ENCODE results near the gene RBM22. TPM values are rescaled to one million over a fixed set of nuclear protein-coding genes. Genes with fewer than 3 reads are reported as not detected.
A peak's percentile ranks its signal among the peaks of the same experiment; 100 is the strongest.

Gene RBM22
- total and polyA plus RNA-seq, 4 donors = 16.8 to 46.9 (median 40.9) TPM

DNA sequence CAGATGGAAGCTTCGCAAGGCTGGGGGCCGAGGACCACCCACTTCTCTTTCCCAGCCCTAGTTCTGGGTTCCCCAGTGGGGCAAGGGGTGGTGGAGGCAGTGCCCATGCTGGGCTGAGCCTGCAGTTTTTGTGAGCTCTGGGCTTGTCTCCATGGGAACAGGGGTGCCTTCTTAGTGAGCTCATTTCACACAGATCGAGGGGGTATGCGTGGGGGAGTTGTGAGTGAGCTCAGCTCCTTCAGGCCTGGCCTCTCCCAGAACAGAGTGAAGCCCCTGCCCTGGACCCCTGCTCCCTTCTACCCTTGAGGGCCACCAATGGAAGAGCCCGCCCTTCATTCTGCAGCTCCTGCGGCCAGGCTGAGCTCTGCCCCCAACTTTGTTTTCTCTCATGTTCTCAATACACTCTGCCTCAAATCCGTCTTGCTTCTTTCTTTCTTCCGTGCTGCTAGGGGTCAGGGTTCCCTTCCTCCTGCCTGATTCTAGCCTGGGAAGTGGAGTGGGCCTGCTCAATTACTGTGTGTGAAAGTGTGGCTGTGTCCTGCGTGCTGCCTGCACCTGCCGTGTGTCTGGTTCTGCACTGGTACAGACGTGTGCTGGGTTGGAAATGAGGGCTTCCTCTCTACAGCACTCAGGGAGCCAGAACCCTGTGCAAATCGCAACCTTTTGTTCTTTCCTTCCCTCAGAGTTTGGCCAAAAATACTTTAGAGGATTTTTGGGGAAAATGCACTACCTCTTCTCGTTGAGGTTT lies 48.8 kb downstream of the RBM22 start:
- 22 to 24% methylated on average over 13 of the region's 13 CpGs for WGBS, 2 donors
- Histone ChIP-seq H3K9me3 (ENCODE audit: control insufficient read depth, low read length) (no peaks in the 10 kb centered on the region), H3K36me3 (ENCODE audit: control insufficient read depth in 1 of 2, insufficient read depth in 2 of 2, low read length in 1 of 2) (peaks cover 0 to 7% of the 10 kb centered on the region in 2 donors), H3K4me3 (ENCODE audit: low read length in 2 of 2) (no peak overlapping the region), H3K27me3 (ENCODE audit: control insufficient read depth in 1 of 2, insufficient read depth in 2 of 2, low read length in 1 of 2) (no peaks in the 10 kb centered on the region), H3K27ac (ENCODE audit: low read depth in 1 of 2, low read length in 2 of 2) (peak overlapping the region in 1 of 2 donors; percentile 60), H3K4me1 (ENCODE audit: control insufficient read depth in 1 of 2, insufficient read depth in 2 of 2, low read length in 2 of 2) (peaks cover 0 to 4% of the 10 kb centered on the region in 2 donors)
- intact Hi-C loops (cut with DNase I) = loop anchor here in 1 of 2 donors (10.0 kb wide), 1 partner anchor 187 kb away; no protein-coding TSS in a partner anchor
- DNase-seq (peak in 1 of 2 donors; percentile 36), ATAC-seq (ENCODE audit: low FRiP score) (no peak)

DNA sequence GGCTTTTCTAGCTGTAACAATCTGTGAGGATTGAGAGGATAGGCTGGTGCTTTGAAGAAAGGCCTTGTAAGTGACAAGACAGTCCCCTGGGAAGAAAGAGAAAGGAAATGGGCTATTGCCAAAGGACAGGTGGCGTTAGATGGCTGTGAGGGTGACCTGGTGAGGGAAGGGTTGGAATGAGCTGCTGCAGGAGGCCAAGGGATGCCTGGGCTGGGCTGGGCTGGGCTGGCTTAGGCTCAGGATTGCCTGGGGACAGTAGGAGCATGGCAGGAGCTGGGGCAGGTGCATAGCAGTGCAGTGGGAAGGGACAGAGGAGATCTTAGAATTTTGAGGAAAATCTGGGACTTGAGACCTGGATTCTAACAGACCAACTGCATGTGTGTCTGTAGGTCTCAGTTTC lies 49.5 kb downstream of the RBM22 start:
- WGBS, 2 donors = 13 to 15% methylated on average over 1 of the region's 1 CpG
- Histone ChIP-seq H3K9me3 (ENCODE audit: control insufficient read depth, low read length) (no peaks in the 10 kb centered on the region), H3K4me3 (ENCODE audit: low read length in 2 of 2) (no peak overlapping the region), H3K27me3 (ENCODE audit: control insufficient read depth in 1 of 2, insufficient read depth in 2 of 2, low read length in 1 of 2) (no peaks in the 10 kb centered on the region), H3K27ac (ENCODE audit: low read depth in 1 of 2, low read length in 2 of 2) (peak overlapping the region in 1 of 2 donors; percentile 60), H3K4me1 (ENCODE audit: control insufficient read depth in 1 of 2, insufficient read depth in 2 of 2, low read length in 2 of 2) (peaks cover 0 to 4% of the 10 kb centered on the region in 2 donors), H3K36me3 (ENCODE audit: control insufficient read depth in 1 of 2, insufficient read depth in 2 of 2, low read length in 1 of 2) (peaks cover 0 to 7% of the 10 kb centered on the region in 2 donors)
- ATAC-seq (ENCODE audit: low FRiP score) (no peak), DNase-seq (peak in 1 of 2 donors; percentile 13)
- intact Hi-C loops (cut with DNase I) = loop anchor here in 1 of 2 donors (10.0 kb wide), 1 partner anchor 187 kb away; no protein-coding TSS in a partner anchor

DNA sequence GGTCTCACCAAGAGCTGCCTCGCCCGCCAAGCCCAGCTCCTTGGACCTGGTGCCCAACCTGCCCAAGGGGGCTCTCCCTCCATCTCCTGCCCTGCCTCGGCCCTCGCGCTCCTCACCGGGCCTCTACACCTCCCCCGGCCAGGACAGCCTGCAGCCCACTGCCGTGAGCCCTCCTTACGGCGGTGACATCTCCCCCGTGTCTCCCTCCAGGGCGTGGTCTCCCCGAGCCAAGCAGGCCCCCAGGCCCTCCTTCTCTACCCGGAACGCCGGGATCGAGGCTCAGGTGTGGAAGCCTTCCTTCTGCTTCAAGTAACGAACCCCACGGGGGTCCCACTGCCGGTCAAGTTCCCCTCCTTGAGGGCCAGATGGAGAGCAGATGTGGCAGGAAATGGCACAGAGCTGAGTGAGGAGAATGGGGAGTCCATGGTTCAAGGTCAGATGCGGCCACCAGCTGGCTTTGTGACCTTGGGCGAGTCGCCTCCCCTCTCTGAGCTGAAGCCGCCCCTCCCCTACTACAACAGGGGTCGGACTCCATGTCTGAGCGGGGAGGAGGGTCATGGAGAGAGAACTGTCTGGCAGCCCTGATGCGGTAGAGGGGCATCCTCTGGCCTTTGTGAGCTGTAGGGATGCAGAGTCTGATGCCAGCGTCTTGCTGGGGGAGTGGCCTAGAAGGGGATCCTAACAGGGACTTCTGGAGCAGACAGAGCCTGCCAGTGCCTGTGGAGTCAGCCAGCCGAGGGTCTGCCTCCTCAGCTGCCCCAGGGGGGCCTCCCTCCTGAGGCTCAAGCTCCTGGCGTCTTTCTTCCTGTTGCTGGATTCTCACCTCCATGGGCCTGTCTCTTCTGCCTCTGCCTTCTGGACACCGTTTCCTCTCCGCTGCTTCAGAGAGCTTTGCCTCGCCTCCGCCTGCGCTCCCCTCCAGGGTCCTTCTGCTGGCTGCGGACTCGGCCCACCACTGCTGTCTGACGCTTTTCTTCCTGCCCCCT lies 50.5 kb downstream of the RBM22 start:
- Histone ChIP-seq H3K36me3 (ENCODE audit: control insufficient read depth in 1 of 2, insufficient read depth in 2 of 2, low read length in 1 of 2) (peaks cover 0 to 7% of the 10 kb centered on the region in 2 donors), H3K27me3 (ENCODE audit: control insufficient read depth in 1 of 2, insufficient read depth in 2 of 2, low read length in 1 of 2) (no peaks in the 10 kb centered on the region), H3K4me1 (ENCODE audit: control insufficient read depth in 1 of 2, insufficient read depth in 2 of 2, low read length in 2 of 2) (peaks cover 0 to 4% of the 10 kb centered on the region in 2 donors), H3K9me3 (ENCODE audit: control insufficient read depth, low read length) (no peaks in the 10 kb centered on the region), H3K4me3 (ENCODE audit: low read length in 2 of 2) (no peak overlapping the region), H3K27ac (ENCODE audit: low read depth in 1 of 2, low read length in 2 of 2) (peak overlapping the region in 1 of 2 donors; percentile 60)
- DNase-seq (peak in 1 of 2 donors; percentile 49), ATAC-seq (ENCODE audit: low FRiP score) (no peak)
- WGBS, 2 donors = 64 to 68% methylated on average over 38 of the region's 38 CpGs
- intact Hi-C loops (cut with DNase I) = loop anchor here in 1 of 2 donors (10.0 kb wide), 1 partner anchor 186 kb away; no protein-coding TSS in a partner anchor

DNA sequence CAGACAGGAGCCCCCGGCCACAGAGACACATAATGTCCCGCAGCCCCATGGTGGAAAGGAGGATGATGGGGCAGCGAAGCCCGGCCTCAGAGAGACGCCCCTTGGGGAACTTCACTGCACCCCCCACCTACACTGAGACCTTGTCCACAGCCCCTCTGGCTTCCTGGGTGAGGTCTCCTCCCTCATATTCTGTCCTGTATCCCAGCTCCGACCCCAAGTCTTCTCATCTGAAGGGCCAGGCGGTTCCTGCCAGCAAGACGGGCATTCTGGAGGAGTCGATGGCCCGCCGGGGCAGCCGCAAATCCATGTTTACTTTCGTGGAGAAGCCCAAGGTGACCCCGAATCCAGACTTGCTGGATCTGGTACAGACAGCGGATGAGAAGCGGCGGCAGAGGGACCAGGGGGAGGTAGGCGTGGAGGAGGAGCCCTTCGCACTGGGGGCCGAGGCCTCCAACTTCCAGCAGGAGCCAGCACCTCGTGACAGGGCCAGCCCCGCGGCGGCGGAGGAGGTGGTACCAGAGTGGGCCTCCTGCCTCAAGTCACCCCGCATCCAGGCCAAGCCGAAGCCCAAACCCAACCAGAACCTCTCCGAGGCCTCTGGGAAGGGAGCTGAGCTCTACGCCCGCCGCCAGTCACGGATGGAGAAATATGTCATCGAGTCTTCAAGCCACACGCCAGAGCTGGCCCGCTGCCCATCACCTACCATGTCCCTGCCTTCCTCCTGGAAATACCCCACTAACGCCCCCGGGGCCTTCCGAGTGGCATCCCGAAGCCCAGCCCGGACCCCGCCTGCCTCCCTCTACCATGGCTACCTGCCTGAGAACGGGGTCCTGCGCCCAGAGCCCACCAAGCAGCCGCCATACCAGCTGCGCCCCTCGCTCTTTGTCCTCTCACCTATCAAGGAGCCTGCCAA lies 51.5 kb downstream of the RBM22 start:
- intact Hi-C loops (cut with DNase I) = loop anchor here in 1 of 2 donors (10.0 kb wide), 1 partner anchor 185 kb away; no protein-coding TSS in a partner anchor
- Histone ChIP-seq H3K36me3 (ENCODE audit: control insufficient read depth in 1 of 2, insufficient read depth in 2 of 2, low read length in 1 of 2) (peaks cover 0 to 7% of the 10 kb centered on the region in 2 donors), H3K4me1 (ENCODE audit: control insufficient read depth in 1 of 2, insufficient read depth in 2 of 2, low read length in 2 of 2) (peaks cover 0 to 4% of the 10 kb centered on the region in 2 donors), H3K9me3 (ENCODE audit: control insufficient read depth, low read length) (no peaks in the 10 kb centered on the region), H3K27ac (ENCODE audit: low read depth in 1 of 2, low read length in 2 of 2) (peak overlapping the region; percentile 38 to 93), H3K27me3 (ENCODE audit: control insufficient read depth in 1 of 2, insufficient read depth in 2 of 2, low read length in 1 of 2) (no peaks in the 10 kb centered on the region), H3K4me3 (ENCODE audit: low read length in 2 of 2) (no peak overlapping the region)
- peak; percentile 1 for ATAC-seq (ENCODE audit: low FRiP score)
- 29 to 36% methylated on average over 46 of the region's 46 CpGs for WGBS, 2 donors
- DNase-seq = peak; percentile 77 to 90

DNA sequence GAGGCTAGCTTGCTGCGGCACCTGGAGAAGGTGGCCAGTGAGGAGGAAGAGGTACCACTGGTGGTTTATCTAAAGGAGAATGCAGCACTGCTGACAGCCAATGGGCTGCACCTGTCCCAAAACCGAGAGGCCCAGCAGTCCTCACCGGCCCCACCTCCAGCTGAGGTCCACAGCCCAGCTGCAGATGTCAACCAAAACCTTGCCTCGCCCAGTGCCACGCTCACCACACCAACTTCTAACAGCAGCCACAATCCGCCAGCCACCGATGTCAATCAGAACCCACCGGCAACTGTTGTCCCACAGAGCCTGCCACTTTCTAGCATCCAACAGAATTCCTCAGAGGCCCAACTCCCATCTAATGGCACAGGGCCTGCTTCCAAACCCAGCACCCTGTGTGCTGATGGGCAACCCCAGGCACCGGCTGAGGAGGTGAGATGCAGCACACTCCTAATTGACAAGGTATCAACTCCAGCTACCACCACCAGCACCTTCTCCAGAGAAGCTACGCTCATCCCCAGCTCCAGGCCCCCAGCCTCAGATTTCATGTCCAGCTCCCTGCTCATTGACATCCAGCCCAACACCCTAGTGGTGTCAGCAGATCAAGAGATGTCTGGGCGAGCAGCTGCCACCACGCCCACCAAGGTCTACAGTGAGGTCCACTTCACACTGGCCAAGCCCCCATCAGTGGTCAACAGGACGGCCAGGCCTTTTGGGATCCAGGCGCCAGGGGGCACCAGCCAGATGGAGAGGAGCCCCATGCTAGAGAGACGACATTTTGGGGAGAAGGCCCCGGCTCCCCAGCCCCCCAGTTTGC lies 52.4 kb downstream of the RBM22 start:
- Histone ChIP-seq H3K9me3 (ENCODE audit: control insufficient read depth, low read length) (no peaks in the 10 kb centered on the region), H3K27me3 (ENCODE audit: control insufficient read depth in 1 of 2, insufficient read depth in 2 of 2, low read length in 1 of 2) (no peaks in the 10 kb centered on the region), H3K27ac (ENCODE audit: low read depth in 1 of 2, low read length in 2 of 2) (peak overlapping the region; percentile 38 to 93), H3K36me3 (ENCODE audit: control insufficient read depth in 1 of 2, insufficient read depth in 2 of 2, low read length in 1 of 2) (peaks cover 0 to 7% of the 10 kb centered on the region in 2 donors), H3K4me3 (ENCODE audit: low read length in 2 of 2) (no peak overlapping the region), H3K4me1 (ENCODE audit: control insufficient read depth in 1 of 2, insufficient read depth in 2 of 2, low read length in 2 of 2) (peaks cover 0 to 4% of the 10 kb centered on the region in 2 donors)
- DNase-seq (peak in 1 of 2 donors; percentile 49), ATAC-seq (ENCODE audit: low FRiP score) (no peak)
- intact Hi-C loops (cut with DNase I) = no loop called here
- 51 to 53% methylated on average over 14 to 16 of the region's 16 CpGs for WGBS, 2 donors

DNA sequence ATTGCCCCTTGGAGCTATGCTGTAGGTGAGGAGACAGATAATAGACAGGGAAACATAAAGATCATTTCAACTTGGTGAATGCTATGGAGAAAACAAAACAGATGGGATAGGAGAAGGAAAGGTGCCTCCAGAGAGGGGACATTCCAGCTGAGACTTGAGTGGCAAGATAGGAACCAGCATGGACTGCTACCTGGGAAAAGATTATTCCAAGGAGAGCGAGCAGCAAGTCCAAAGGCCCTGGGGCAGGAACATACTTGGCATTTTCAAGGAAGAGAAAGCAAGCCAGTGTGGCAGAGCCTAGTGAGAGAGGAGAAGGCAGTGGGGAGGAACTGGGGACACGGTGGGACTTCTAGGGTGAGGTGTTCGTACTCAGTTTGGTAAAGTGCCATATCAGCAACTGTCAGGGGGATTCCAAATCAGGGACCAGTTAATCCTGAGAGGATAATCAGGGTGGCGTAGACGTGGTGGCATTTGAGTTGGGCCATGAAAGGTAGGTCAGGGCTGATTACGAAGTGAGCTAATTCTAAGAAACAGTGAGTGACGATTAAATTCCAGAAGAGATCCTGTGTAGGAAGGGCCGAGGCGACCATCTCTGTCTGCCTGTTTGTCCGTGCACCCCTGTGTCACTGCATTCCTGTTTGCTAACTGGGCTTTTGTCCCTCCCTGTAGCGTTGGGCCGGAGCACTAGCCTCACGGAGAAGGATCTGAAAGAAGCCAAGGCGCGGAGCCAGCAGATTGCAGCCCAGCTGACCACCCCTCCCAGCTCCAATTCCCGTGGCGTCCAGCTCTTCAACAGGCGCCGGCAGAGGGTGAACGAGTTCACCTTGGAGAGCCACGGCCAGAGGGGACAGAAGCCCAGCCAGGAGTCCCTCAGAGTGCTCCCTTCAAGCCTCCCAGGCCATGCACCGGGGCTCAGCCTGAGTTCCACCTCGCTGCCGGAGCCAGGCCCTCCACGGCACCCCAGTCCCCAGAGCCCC lies 53.3 kb downstream of the RBM22 start:
- intact Hi-C loops (cut with DNase I) = no loop called here
- peaks cover 0 to 4% of the 10 kb centered on the region in 2 donors for H3K4me1 ChIP-seq (ENCODE audit: control insufficient read depth in 1 of 2, insufficient read depth in 2 of 2, low read length in 2 of 2)
- peaks cover 0 to 7% of the 10 kb centered on the region in 2 donors for H3K36me3 ChIP-seq (ENCODE audit: control insufficient read depth in 1 of 2, insufficient read depth in 2 of 2, low read length in 1 of 2)
- H3K9me3 ChIP-seq (ENCODE audit: control insufficient read depth, low read length) = no peaks in the 10 kb centered on the region
- DNase-seq = peak; percentile 85 to 92
- peak overlapping the region in 1 of 2 donors; percentile 93 for H3K27ac ChIP-seq (ENCODE audit: low read depth in 1 of 2, low read length in 2 of 2)
- no peaks in the 10 kb centered on the region for H3K27me3 ChIP-seq (ENCODE audit: control insufficient read depth in 1 of 2, insufficient read depth in 2 of 2, low read length in 1 of 2)
- 11% methylated on average over 25 of the region's 25 CpGs for WGBS, 2 donors
- ATAC-seq (ENCODE audit: low FRiP score) = peak; percentile 55
- no peak overlapping the region for H3K4me3 ChIP-seq (ENCODE audit: low read length in 2 of 2)
